Right hindlimb (tissue), 1 donor: ENCODE measurements around the gene AP1S1.
"Not testable (repeated sequence)": the region's sequence is repeated elsewhere in the genome, so short reads cannot be mapped to it uniquely, and the experiment has no call there.

Experiments
- DNase-seq: peaks from one replicate; pipeline ENCODE4 v3.0.0-alpha.2; 2018

Gene AP1S1

DNA sequence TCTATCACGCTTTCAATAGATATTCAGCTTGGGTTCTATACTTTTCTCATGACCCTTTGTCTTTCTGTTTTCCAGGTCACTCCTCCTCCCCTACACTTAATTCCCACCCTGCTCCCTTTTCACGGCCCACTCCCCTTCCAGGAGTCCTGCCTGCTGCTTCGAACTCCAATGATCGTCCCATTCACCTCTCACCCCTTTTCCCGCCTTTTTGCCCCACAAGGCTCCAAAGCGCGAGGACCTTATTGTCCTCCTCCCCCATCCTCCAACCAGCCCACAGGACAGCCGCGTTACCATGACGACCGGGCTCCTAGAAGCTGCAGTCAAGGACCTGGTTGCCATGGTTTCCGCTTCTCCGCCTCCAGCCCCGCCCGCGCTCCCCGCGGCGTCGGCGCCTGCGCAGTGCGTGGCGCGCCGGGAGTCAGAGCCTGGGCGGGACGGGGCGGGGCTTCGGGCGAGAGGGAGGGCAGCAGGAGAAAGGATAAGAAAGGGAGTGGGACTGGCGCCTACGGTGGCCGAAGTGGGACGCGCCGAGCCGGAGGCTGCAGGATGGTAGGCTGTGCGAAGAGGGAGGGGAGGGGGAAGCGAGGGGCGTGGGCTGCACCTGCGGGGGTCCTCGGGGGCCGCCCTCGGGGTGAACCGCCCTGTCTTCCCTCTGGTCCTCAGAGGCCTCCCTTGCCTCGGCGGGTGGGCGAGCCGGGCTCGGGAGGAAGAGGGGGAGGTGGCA is at the start of gene AP1S1:
Gene AP1S1 (plus strand): TSS at position 508 of the 724 bp plus-strand sequence. CDS start 39 bp downstream, at position 547.
- DNase-seq = peak; percentile 97

- DNase-seq = no peak
Measured at GRCh38 chr7:101104799-101105198, 49.5 kb upstream of the AP1S1 start.

- not testable (repeated sequence) for DNase-seq
Measured at GRCh38 chr7:101105248-101105647, 49.0 kb upstream of the AP1S1 start.

DNA sequence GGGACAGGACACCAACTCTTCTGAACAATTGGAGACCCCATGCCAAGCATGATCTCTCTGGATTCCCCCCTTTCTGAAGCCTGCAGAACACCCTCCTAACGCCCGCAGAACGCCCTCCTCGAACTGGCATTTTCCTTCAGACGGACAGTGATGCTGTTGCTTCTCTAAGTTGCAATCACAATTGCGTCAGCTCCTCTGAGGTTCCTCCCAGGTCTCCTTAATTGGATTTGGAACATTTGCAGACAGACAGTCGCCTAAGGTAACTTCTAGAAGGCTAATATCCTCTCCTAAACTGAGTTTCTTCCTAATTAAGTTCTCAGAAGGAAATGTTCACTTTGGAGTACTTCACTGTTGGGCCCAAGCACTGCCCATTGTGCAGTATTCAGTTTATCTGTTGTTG is 47.9 kb upstream of the AP1S1 start:
- no peak for DNase-seq

DNA sequence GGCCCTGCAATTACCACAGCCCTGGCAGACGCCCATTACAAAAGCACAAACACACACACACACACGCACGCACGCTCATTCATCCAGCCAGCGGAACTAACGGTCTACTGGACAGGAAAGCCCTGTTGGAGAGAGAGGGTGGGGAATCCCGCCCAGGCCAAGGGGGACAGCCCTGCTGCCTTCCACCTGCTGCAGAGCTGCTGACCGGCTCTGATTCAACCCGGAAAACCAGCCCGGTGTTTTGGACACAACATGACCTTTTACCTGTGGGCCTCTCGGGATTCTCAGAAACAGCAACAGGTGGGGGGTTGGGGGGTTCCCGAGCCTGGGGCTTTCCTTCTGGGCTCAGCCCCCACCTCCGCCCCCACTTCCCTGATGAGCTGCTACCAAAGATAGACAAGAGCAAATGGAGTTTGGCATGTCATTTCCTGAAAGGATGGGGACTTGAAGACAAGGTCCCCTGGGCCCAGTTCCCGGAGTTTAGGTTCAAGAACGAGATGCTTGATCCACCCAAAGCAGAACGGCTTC is 45.9 kb upstream of the AP1S1 start:
- DNase-seq = peak; percentile 61

- no peak for DNase-seq
Measured at GRCh38 chr7:101108961-101109360, 45.3 kb upstream of the AP1S1 start.

DNA sequence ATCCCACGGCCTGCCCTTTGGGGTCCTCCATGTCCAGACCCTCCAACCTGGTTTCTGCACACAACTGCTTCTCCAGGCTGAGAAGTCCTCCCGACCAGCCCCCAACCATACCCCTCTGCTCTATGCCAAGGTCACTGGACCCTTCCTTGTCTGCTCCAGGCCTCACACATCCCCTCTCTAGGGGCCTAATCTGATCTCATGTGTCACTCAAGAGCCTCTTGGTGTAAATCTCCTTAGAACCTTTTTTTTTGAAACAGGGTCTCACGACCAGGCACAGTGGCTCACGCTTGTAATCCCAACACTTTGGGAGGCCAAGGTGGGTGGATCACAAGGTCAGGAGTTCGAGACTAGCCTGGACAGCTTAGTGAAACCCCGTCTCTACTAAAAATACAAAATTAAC is 44.9 kb upstream of the AP1S1 start:
- DNase-seq = no peak

GRCh38 chr7:101111261-101111660 is 43.0 kb upstream of the AP1S1 start:
- no peak for DNase-seq

GRCh38 chr7:101112233-101112632 is 42.0 kb upstream of the AP1S1 start:
- DNase-seq = peak; percentile 48

DNA sequence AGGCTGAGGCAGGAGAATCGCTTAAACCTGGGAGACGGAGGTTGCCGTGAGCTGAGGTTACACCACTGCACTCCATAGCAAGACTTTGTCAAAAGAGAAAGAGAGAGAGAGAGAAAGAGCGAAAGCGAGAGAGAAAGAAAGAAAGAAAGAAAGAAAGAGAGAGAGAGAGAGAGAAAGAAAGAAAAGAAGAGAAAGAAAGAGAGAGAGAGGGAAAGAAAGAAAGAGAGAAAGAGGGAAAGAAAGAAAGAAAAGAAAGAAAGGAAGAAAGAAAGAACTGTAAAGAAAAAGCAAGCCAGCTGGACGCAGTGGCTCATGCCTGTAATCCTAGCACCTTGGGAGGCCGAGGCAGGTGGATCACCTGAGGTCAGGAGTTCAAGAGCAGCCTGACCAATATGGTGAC is 41.1 kb upstream of the AP1S1 start:
- not testable (repeated sequence) for DNase-seq

DNA sequence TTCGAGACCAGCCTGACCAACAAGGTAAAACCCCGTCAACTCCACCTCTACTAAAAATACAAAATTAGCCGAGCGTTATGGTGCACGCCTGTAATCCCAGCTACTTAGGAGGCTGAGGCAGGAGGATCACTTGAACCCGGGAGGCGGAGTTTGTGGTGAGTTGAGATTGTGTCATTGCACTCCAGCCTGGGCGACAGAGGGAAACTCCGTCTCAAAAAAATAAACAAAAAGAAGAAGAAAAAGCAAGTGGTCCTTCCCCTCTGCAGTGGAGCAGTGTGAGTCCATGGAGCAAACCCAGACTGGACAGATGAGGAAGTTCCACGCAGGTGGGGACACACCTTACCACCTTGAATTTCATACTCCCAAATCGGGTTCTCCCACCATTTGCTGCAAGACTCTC is 40.4 kb upstream of the AP1S1 start:
- no peak for DNase-seq

DNA sequence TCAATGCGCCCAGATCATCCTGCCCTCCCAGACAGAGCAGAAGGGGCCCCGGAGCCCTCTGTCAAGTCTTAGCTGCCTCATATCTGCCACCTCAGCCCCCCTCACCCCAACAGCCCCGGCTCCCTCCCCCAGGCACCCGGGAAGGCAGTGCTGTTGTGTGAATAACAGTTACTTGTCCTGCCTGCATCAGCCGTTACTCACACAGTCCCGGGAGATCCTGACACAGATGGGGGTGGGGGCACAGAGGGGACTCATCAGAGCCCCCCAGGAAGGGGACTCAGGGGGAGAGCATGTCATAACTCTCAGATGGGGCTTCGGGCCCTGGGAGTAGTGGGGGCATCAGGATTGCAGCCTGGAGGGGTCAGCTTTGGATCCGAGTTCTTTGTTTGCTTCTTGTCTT is 39.8 kb upstream of the AP1S1 start:
- no peak for DNase-seq

DNA sequence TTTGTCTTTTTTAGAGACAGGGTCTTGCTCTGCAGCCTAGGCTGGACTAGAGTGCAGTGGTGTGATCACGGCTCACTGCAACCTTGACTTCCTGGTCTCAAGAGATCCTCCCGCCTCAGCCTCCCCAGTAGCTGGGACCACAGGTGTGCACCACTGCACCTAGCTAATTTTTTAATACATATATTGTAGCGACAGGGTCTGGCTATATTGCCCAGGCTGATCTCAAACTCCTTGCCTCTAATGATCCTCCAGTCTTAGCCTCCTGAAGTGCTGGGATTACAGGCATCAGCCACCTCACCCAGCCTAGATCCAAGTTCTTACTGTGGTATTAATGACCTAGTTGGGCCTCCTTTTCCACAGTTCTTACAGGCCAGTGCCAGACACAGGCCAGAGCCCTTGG is 39.1 kb upstream of the AP1S1 start:
- DNase-seq = no peak

DNA sequence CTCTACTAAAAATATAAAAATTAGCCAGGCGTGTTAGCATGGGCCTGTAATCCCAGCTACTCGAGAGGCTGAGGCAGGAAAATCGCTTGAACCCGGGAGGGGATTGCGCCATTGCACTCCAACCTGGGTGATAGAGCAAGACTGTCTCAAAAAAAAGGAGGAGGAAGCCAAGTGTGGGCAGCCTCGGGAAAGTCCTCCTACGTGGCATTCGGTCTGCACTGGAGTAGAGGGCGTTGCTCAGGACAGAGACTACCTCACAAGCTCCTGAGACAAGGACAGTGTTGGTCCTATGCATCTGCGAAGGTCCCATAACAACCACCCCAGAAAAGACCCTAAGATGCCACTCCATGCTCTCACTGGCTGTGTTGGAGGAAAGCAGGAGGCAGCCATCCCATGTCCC is 37.4 kb upstream of the AP1S1 start:
- DNase-seq = no peak

DNA sequence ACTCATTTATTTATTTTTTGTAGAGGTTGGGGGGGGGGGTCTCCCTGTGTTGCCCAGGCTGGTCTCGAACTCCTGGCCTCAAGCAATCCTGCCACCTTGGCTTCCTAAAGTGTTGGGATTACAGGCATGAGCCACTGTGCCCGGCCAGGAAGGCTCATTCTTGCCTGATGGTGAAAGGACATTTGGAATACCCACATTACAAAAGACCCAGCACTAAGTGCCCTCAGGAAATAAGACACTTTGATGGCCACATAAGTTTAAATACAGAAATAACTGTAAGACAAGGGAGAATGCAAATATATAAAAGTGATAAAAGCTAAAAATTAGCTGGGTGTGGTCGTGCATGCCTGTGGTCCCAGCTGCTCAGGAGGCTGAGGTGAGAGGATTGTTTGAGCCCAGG is 35.4 kb upstream of the AP1S1 start:
- no peak for DNase-seq

DNA sequence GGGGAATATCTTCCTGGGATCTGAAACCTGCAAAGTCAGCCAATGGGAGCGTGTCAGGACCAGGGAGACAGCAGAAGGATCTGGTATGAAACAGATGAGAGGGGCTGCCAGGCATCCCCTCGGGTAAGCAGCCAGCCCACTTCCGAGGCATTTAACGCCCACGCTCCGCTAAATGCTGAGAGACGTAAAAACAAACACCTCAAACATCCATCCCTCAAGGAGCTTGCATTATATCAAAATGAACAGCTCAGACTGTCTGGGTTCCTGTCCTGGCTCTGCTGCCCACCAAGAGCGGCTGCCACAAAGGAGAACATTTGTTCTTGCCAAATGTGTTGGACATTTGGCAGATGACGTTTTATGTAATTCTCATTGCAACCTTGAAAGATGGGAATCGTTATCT is 34.4 kb upstream of the AP1S1 start:
- no peak for DNase-seq

DNA sequence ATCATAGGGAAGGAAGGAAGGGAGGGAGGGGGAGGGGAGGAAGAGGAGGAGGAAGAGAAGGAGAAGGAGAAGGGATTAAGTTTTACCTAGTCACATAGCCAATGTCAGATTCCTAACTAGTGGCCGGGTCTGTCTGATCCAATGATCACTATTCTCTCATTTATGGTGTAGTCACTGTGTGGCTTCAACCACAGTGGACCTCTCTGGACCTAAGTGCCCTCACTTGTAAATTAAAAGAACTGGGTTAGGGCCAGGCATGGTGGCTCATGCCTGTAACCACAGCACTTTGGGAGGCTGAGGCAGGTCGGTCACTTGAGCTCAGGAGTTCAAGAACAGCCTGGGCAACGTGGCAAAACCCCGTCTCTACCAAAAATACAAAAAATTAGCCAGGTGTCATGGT is 34.0 kb upstream of the AP1S1 start:
- DNase-seq = no peak

DNA sequence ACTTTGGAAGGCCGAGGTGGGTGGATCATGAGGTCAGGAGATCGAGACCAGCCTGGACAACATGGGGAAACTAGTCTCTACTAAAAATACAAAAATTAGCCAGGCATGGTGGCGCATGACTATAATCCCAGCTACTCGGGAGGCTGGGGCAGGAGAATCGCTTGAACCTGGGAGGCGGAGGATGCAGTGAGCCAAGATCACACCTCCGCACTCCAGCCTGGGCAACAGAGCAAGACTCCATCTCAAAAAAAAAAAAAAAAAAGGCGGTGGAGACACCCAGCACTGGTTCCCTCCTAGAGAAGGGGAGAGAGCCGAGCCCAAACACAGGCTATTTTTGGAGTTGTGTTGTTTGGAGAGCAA is 32.7 kb upstream of the AP1S1 start:
- DNase-seq = not testable (repeated sequence)

GRCh38 chr7:101121991-101122932 is 32.0 kb upstream of the AP1S1 start:
- peak; percentile 96 for DNase-seq

- no peak for DNase-seq
Measured at GRCh38 chr7:101122933-101123702, 31.2 kb upstream of the AP1S1 start.

- no peak for DNase-seq
Measured at GRCh38 chr7:101123703-101124068, 30.6 kb upstream of the AP1S1 start.

DNA sequence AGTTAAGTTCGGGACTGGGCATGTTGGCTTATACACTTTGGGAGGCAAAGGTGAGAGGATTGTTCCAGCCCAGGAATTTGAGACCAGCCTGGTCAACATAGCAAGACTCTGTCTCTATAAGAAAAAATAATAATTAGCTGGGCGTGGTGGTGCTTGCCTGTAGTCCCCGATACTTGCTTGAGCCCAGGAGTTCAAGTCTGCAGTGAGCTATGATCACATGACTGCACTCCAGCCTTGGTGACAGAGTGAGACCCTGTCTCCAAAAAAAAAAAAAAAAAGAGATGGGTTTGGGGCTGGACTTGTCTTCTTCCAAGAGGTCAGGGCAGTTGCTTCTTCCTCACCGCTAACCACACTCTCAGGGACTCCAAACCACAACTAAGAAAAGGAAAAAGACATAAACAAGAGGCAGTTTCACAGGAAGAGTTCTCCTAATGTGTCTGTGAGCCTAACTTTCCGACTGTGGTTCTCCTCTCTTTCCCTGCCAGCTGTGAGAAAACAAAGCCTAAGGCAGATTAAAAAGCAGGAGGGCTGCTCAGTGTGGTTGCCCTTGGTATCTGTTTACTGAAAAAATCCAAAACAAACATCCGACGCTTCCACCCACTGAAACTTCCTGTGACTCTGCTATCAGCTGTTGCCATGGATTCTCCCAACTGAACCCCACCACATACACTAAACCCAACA is 29.8 kb upstream of the AP1S1 start:
- peak; percentile 39 for DNase-seq
